Measurements from ENCODE around the gene CFAP20DC.

- TF ChIP-seq, protein P1, sequence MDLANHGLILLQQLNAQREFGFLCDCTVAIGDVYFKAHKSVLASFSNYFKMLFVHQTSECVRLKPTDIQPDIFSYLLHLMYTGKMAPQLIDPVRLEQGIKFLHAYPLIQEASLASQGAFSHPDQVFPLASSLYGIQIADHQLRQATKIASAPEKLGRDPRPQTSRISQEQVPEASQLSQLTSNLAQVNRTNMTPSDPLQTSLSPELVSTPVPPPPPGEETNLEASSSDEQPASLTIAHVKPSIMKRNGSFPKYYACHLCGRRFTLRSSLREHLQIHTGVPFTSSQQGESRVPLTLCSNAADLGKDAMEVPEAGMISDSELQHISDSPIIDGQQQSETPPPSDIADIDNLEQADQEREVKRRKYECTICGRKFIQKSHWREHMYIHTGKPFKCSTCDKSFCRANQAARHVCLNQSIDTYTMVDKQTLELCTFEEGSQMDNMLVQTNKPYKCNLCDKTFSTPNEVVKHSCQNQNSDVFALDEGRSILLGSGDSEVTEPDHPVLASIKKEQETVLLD (CRISPR knock-in tag; IDR thresholded peaks at IDR 0.05; ENCODE audit: low read depth) = no peak
- TF ChIP-seq JUND (CRISPR knock-in tag; IDR thresholded peaks at IDR 0.05) (no peak), HCFC1 (IDR thresholded peaks at IDR 0.05; ENCODE audit: low read depth, low read length) (no peak), ZNF382 (CRISPR knock-in tag; IDR thresholded peaks at IDR 0.05; ENCODE audit: borderline replicate concordance) (no peak), ZNF576 (CRISPR knock-in tag; IDR thresholded peaks at IDR 0.05) (no peak), EEA1 (CRISPR knock-in tag; IDR thresholded peaks at IDR 0.05; ENCODE audit: borderline replicate concordance) (no peak), ZNF564 (CRISPR knock-in tag; IDR thresholded peaks at IDR 0.05) (no peak), NR2F2 (IDR thresholded peaks at IDR 0.05; ENCODE audit: borderline replicate concordance, low read depth) (no peak), ZNF737 (CRISPR knock-in tag; IDR thresholded peaks at IDR 0.05; ENCODE audit: borderline replicate concordance) (no peak), ASH2L (IDR thresholded peaks at IDR 0.05; ENCODE audit: insufficient read length, low read depth, low read length) (no peak), KAT2B (IDR thresholded peaks at IDR 0.05; ENCODE audit: borderline replicate concordance, low read depth, low read length) (no peak), ZIK1 (CRISPR knock-in tag; IDR thresholded peaks at IDR 0.05; ENCODE audit: borderline replicate concordance, low read depth) (no peak)
- TF ChIP-seq, protein P2, sequence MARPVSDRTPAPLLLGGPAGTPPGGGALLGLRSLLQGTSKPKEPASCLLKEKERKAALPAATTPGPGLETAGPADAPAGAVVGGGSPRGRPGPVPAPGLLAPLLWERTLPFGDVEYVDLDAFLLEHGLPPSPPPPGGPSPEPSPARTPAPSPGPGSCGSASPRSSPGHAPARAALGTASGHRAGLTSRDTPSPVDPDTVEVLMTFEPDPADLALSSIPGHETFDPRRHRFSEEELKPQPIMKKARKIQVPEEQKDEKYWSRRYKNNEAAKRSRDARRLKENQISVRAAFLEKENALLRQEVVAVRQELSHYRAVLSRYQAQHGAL (CRISPR knock-in tag; IDR thresholded peaks at IDR 0.05; ENCODE audit: not compliant biosample characterization) = no peak
- TF ChIP-seq, protein P3, sequence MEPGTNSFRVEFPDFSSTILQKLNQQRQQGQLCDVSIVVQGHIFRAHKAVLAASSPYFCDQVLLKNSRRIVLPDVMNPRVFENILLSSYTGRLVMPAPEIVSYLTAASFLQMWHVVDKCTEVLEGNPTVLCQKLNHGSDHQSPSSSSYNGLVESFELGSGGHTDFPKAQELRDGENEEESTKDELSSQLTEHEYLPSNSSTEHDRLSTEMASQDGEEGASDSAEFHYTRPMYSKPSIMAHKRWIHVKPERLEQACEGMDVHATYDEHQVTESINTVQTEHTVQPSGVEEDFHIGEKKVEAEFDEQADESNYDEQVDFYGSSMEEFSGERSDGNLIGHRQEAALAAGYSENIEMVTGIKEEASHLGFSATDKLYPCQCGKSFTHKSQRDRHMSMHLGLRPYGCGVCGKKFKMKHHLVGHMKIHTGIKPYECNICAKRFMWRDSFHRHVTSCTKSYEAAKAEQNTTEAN (CRISPR knock-in tag; conservative IDR thresholded peaks at IDR 0.05) = no peak
These were observed 44.6 kb upstream of the CFAP20DC start for GRCh38 chr3:59094446-59094845.

Data from HepG2 (cell line).